WTC11 (cell line): ENCODE results near the gene TOM1. TPM values are rescaled to one million over a fixed set of nuclear protein-coding genes. Genes with fewer than 3 reads are reported as not detected.

ENCODE experiments used
- ATAC-seq: fragments of 200-7000 bp; cut with Tn5 transposase; 2 replicates; pipeline ENCODE4 v1.10.0; 2021; ENCODE audit warnings: mild to moderate bottlenecking, moderate library complexity
- CTCF ChIA-PET: fragments of 300-600 bp; sonication (Branson Sonifier 250); formaldehyde crosslinking; loops from one replicate; lab custom pipeline; 2021; ENCODE audit warnings: antibody characterized with exemption; lab: Charles Lee
- POLR2A ChIA-PET: fragments of 350-600 bp; sonication (Branson Sonifier 250); formaldehyde crosslinking; loops from one replicate; lab custom pipeline; 2021; ENCODE audit warnings: antibody characterized with exemption; lab: Charles Lee
- DNase-seq: peaks from one replicate; pipeline ENCODE4 v3.0.0; 2021; ENCODE audit warnings: low spot score
- H3K27ac Mint-ChIP-seq: 2 replicates; pipeline ENCODE4 v1.8.0; 2021; ENCODE audit warnings: mixed read lengths
- H3K27me3 Mint-ChIP-seq: 2 replicates; pipeline ENCODE4 v1.8.0; 2021; ENCODE audit warnings: low read depth, mild to moderate bottlenecking, moderate library complexity, mixed read lengths
- H3K36me3 Mint-ChIP-seq: 2 replicates; pipeline ENCODE4 v1.8.0; 2021; ENCODE audit warnings: mixed read lengths
- H3K4me1 Mint-ChIP-seq: 2 replicates; pipeline ENCODE4 v1.8.0; 2022; ENCODE audit warnings: mixed read lengths
- H3K4me3 Mint-ChIP-seq: 2 replicates; pipeline ENCODE4 v1.8.0; 2021; ENCODE audit warnings: mild to moderate bottlenecking, moderate library complexity, mixed read lengths
- H3K9me3 Mint-ChIP-seq: 2 replicates; pipeline ENCODE4 v1.8.0; 2021; ENCODE audit warnings: mixed read lengths
- AFF4 ChIP-seq: sonication (generic); formaldehyde crosslinking; IDR thresholded peaks from 2 replicates; pipeline ENCODE4 v1.8.1; 2023; ENCODE audit warnings: mild to moderate bottlenecking, missing genetic modification reagents, borderline replicate concordance
- ATF2 ChIP-seq: sonication (generic); formaldehyde crosslinking; IDR thresholded peaks from 2 replicates; pipeline ENCODE4 v1.8.1; 2022; ENCODE audit warnings: low read depth, missing genetic modification reagents, borderline replicate concordance
- CREM ChIP-seq: sonication (generic); formaldehyde crosslinking; IDR thresholded peaks from 2 replicates; pipeline ENCODE4 v1.8.1; 2022; ENCODE audit warnings: mild to moderate bottlenecking, missing genetic modification reagents, moderate library complexity
- E2F1 ChIP-seq: sonication (generic); formaldehyde crosslinking; IDR thresholded peaks from 2 replicates; pipeline ENCODE4 v1.8.0; 2022; ENCODE audit warnings: mild to moderate bottlenecking, missing genetic modification reagents
- E2F4 ChIP-seq: sonication (generic); formaldehyde crosslinking; IDR thresholded peaks from 2 replicates; pipeline ENCODE4 v1.8.1; 2022; ENCODE audit warnings: low read depth, mild to moderate bottlenecking, moderate library complexity, missing genetic modification reagents, borderline replicate concordance
- ELF4 ChIP-seq: sonication (generic); formaldehyde crosslinking; IDR thresholded peaks from 2 replicates; pipeline ENCODE4 v1.8.1; 2022; ENCODE audit warnings: low read depth, mild to moderate bottlenecking, moderate library complexity, missing genetic modification reagents
- JAZF1 ChIP-seq: fragments of 250-450 bp; sonication (Bioruptor Pico); IDR thresholded peaks from 2 replicates; pipeline ENCODE4 v1.9.0; 2021; ENCODE audit warnings: moderate library complexity, mild to moderate bottlenecking, inconsistent platforms
- JUN ChIP-seq: sonication (generic); formaldehyde crosslinking; IDR thresholded peaks from 2 replicates; pipeline ENCODE4 v1.8.0; 2023; ENCODE audit warnings: mild to moderate bottlenecking, missing genetic modification reagents
- MXD4 ChIP-seq: fragments of 250-450 bp; sonication (Bioruptor Pico); IDR thresholded peaks from 2 replicates; pipeline ENCODE4 v1.8.0; 2021; ENCODE audit warnings: mild to moderate bottlenecking, moderate library complexity, borderline replicate concordance
- NFATC4 ChIP-seq: fragments of 250-450 bp; sonication (Bioruptor Pico); IDR thresholded peaks from 2 replicates; pipeline ENCODE4 v1.9.0; 2021; ENCODE audit warnings: mild to moderate bottlenecking
- NR2C2 ChIP-seq: sonication (generic); formaldehyde crosslinking; IDR thresholded peaks from 2 replicates; pipeline ENCODE4 v1.8.0; 2022; ENCODE audit warnings: mild to moderate bottlenecking, missing genetic modification reagents
- PRRX2 ChIP-seq: fragments of 250-450 bp; sonication (Bioruptor Pico); IDR thresholded peaks from 2 replicates; pipeline ENCODE4 v1.8.0; 2021; ENCODE audit warnings: mild to moderate bottlenecking
- SMAD4 ChIP-seq: sonication (generic); formaldehyde crosslinking; IDR thresholded peaks from 2 replicates; pipeline ENCODE4 v1.8.0; 2022; ENCODE audit warnings: mild to moderate bottlenecking, missing genetic modification reagents
- SP1 ChIP-seq: sonication (generic); formaldehyde crosslinking; conservative IDR thresholded peaks from 2 replicates; pipeline ENCODE4 v1.8.1; 2022; ENCODE audit warnings: missing genetic modification reagents
- TEAD4 ChIP-seq: sonication (generic); formaldehyde crosslinking; IDR thresholded peaks from 2 replicates; pipeline ENCODE4 v1.8.0; 2022; ENCODE audit warnings: mild to moderate bottlenecking, missing genetic modification reagents
- ZNF121 ChIP-seq: sonication (generic); formaldehyde crosslinking; IDR thresholded peaks from 2 replicates; pipeline ENCODE4 v1.8.0; 2023; ENCODE audit warnings: missing genetic modification reagents
- ZNF512 ChIP-seq: sonication (generic); formaldehyde crosslinking; IDR thresholded peaks from 2 replicates; pipeline ENCODE4 v1.8.1; 2022; ENCODE audit warnings: missing genetic modification reagents, borderline replicate concordance
- total RNA-seq: library from RNA; stranded (reverse); gene quantifications from 3 replicates; pipeline ENCODE4 v1.2.3, GENCODE V29; 2021

TOM1 gene
- total RNA-seq, 1 experiment from 2014 or later: 23.5 TPM

GRCh38 chr22:35324762-35325161 lies 25.1 kb downstream of the TOM1 start:
- ATAC-seq: no peak

GRCh38 chr22:35325209-35325608 lies 25.5 kb downstream of the TOM1 start:
- Mint-ChIP-seq H3K27ac (no peak overlapping the region), H3K4me3 (no peak overlapping the region), H3K36me3 (peaks cover 24% of the 10 kb centered on the region), H3K9me3 (no peaks in the 10 kb centered on the region), H3K27me3 (no peaks in the 10 kb centered on the region), H3K4me1 (no peaks in the 10 kb centered on the region)
- ATAC-seq: no peak
- no peak for DNase-seq
- ChIA-PET POLR2A (no interaction called here), CTCF (interaction anchor here (1.2 to 1.5 kb wide), 2 partner anchors 26 to 94 kb away, joined by 5 to 9 read pairs; no protein-coding TSS in a partner anchor)
- TF ChIP-seq MXD4 (CRISPR knock-in tag): no peak
- no peak for TF ChIP-seq CREM
- TF ChIP-seq SP1 (CRISPR knock-in tag): no peak
- TF ChIP-seq ZNF512 (CRISPR knock-in tag): no peak
- no peak for TF ChIP-seq ELF4 (CRISPR knock-in tag)

More at GRCh38 chr22:35324762-35325161, 25.1 kb downstream of the TOM1 start:
- no peaks in the 10 kb centered on the region for H3K27me3 Mint-ChIP-seq
- TF ChIP-seq JAZF1 (CRISPR knock-in tag) (no peak), E2F1 (CRISPR knock-in tag) (no peak), SMAD4 (CRISPR knock-in tag) (no peak), ATF2 (no peak), NFATC4 (CRISPR knock-in tag) (no peak), NR2C2 (CRISPR knock-in tag) (no peak), JUN (no peak), ZNF121 (CRISPR knock-in tag) (no peak), AFF4 (CRISPR knock-in tag) (no peak), E2F4 (CRISPR knock-in tag) (no peak), PRRX2 (CRISPR knock-in tag) (no peak), CREM (no peak), TEAD4 (CRISPR knock-in tag) (no peak)
- no peak for DNase-seq
- ChIA-PET POLR2A (no interaction called here), CTCF (interaction anchor here (1.2 to 1.5 kb wide), 2 partner anchors 26 to 93 kb away, joined by 5 to 9 read pairs; no protein-coding TSS in a partner anchor)
- no peaks in the 10 kb centered on the region for H3K4me1 Mint-ChIP-seq
- peaks cover 24% of the 10 kb centered on the region for H3K36me3 Mint-ChIP-seq
- no peaks in the 10 kb centered on the region for H3K9me3 Mint-ChIP-seq
- no peak overlapping the region for H3K27ac Mint-ChIP-seq
- no peak overlapping the region for H3K4me3 Mint-ChIP-seq
